Measurements from ENCODE around the gene VNN1.
"Not testable (repeated sequence)": the region's sequence is repeated elsewhere in the genome, so short reads cannot be mapped to it uniquely, and the experiment has no call there.

Gene VNN1

GRCh38 chr6:132719736-132720448 is 6.0 kb upstream of the VNN1 start:
- no peak for DNase-seq

GRCh38 chr6:132715881-132716637 is 2.2 kb upstream of the VNN1 start:
- DNase-seq: no peak

GRCh38 chr6:132715204-132715603 is 1.3 kb upstream of the VNN1 start:
- no peak for DNase-seq

GRCh38 chr6:132714160-132714559 is 305 bp upstream of the VNN1 start:
- DNase-seq: no peak

GRCh38 chr6:132712366-132712765 is 1.5 kb downstream of the VNN1 start:
- no peak for DNase-seq

GRCh38 chr6:132708771-132709170 is 5.1 kb downstream of the VNN1 start:
- DNase-seq: no peak

GRCh38 chr6:132708002-132708401 is 5.9 kb downstream of the VNN1 start:
- DNase-seq: no peak

GRCh38 chr6:132706756-132707155 is 7.1 kb downstream of the VNN1 start:
- not testable (repeated sequence) for DNase-seq

GRCh38 chr6:132703936-132704335 is 9.9 kb downstream of the VNN1 start:
- no peak for DNase-seq

- DNase-seq: no peak
Observed at GRCh38 chr6:132698608-132699007, 15.2 kb downstream of the VNN1 start.

GRCh38 chr6:132695773-132696172 is 18.1 kb downstream of the VNN1 start:
- DNase-seq: no peak

GRCh38 chr6:132693478-132693877 is 20.4 kb downstream of the VNN1 start:
- no peak for DNase-seq

GRCh38 chr6:132690678-132691077 is 23.2 kb downstream of the VNN1 start:
- no peak for DNase-seq

- no peak for DNase-seq
Observed at GRCh38 chr6:132687306-132687705, 26.5 kb downstream of the VNN1 start.

GRCh38 chr6:132686531-132686930 is 27.3 kb downstream of the VNN1 start:
- no peak for DNase-seq

- no peak for DNase-seq
Observed at GRCh38 chr6:132685009-132685408, 28.8 kb downstream of the VNN1 start.

- DNase-seq: no peak
Observed at GRCh38 chr6:132684272-132684671, 29.6 kb downstream of the VNN1 start.

GRCh38 chr6:132683543-132683942 is 30.3 kb downstream of the VNN1 start:
- DNase-seq: no peak

- DNase-seq: not testable (repeated sequence)
Observed at GRCh38 chr6:132679094-132679493, 34.8 kb downstream of the VNN1 start.

GRCh38 chr6:132675749-132676148 is 38.1 kb downstream of the VNN1 start:
- no peak for DNase-seq

GRCh38 chr6:132675002-132675401 is 38.9 kb downstream of the VNN1 start:
- DNase-seq: no peak

GRCh38 chr6:132673376-132674094 is 40.3 kb downstream of the VNN1 start:
- peak; percentile 33 for DNase-seq

- DNase-seq: no peak
Observed at GRCh38 chr6:132671295-132671694, 42.6 kb downstream of the VNN1 start.

Measured in NCI-H1105 (cell line).